GM19397 (cell line): ENCODE results near the gene ANKRD34A.

Experiments used
- ATAC-seq: cut with Tn5 transposase; IDR thresholded peaks from one replicate; pipeline ENCODE4 v1.9.1; 2021; ENCODE audit warnings: mild to moderate bottlenecking, moderate library complexity; ENCODE audit not compliant: unreplicated experiment

The ANKRD34A gene

GRCh38 chr1:145991735-145992412 is 27.5 kb upstream of the ANKRD34A start:
- ATAC-seq = no peak

- ATAC-seq = no peak
Observed at GRCh38 chr1:145990249-145990855, 26.0 kb upstream of the ANKRD34A start.

- no peak for ATAC-seq
Observed at GRCh38 chr1:145988773-145989172, 24.4 kb upstream of the ANKRD34A start.

GRCh38 chr1:145987926-145988325 is 23.6 kb upstream of the ANKRD34A start:
- ATAC-seq = no peak

- no peak for ATAC-seq
Observed at GRCh38 chr1:145986551-145986950, 22.2 kb upstream of the ANKRD34A start.

- ATAC-seq = no peak
Observed at GRCh38 chr1:145985502-145986439, 21.4 kb upstream of the ANKRD34A start.

- ATAC-seq = no peak
Observed at GRCh38 chr1:145985129-145985501, 20.7 kb upstream of the ANKRD34A start.

- ATAC-seq = no peak
Observed at GRCh38 chr1:145983960-145984830, 19.8 kb upstream of the ANKRD34A start.

GRCh38 chr1:145983206-145983675 is 18.9 kb upstream of the ANKRD34A start:
- no peak for ATAC-seq

- ATAC-seq = no peak
Observed at GRCh38 chr1:145982010-145982723, 17.8 kb upstream of the ANKRD34A start.

GRCh38 chr1:145980457-145980994 is 16.2 kb upstream of the ANKRD34A start:
- no peak for ATAC-seq

GRCh38 chr1:145979746-145980456 is 15.5 kb upstream of the ANKRD34A start:
- no peak for ATAC-seq

GRCh38 chr1:145978854-145979745 is 14.7 kb upstream of the ANKRD34A start:
- peak; percentile 87 for ATAC-seq

GRCh38 chr1:145978471-145978853 is 14.1 kb upstream of the ANKRD34A start:
- ATAC-seq = no peak

- no peak for ATAC-seq
Observed at GRCh38 chr1:145977486-145978470, 13.4 kb upstream of the ANKRD34A start.

GRCh38 chr1:145977016-145977415 is 12.6 kb upstream of the ANKRD34A start:
- ATAC-seq = no peak

- no peak for ATAC-seq
Observed at GRCh38 chr1:145975216-145975615, 10.8 kb upstream of the ANKRD34A start.
